Astrocyte (in vitro differentiated cells and primary cell): ENCODE measurements around the gene SNTB2.

ENCODE experiments used
- CTCF ChIP-seq: IDR thresholded peaks from 2 replicates; pipeline ENCODE4 v1.5.1; 2011; ENCODE audit warnings: low read depth, mild to moderate bottlenecking, inconsistent platforms, low read length, moderate library complexity; ENCODE audit not compliant: insufficient read depth
- EZH2 ChIP-seq: IDR thresholded peaks from 2 replicates; pipeline ENCODE4 v1.6.1; 2012; ENCODE audit warnings: mild to moderate bottlenecking, low read length, inconsistent platforms; ENCODE audit not compliant: insufficient read depth

GRCh38 chr16:69180011-69180338 is 7.0 kb upstream of the SNTB2 start:
- TF ChIP-seq CTCF (no peak), EZH2 (no peak)
